Tibial artery (tissue), 4 donors: ENCODE results near the gene CRYGA.
"Not testable (repeated sequence)": the region's sequence is repeated elsewhere in the genome, so short reads cannot be mapped to it uniquely, and the experiment has no call there.

ENCODE experiments used
- DNase-seq, 2 donors: peaks; one replicate each; pipeline ENCODE4 v3.0.0-alpha.2; 2019
- H3K27ac ChIP-seq, 2 donors: fragments of 200-600 bp; sonication (generic) in 1 of 2; 1 replicate in 1 of 2; 2 replicates in 1 of 2; pipeline ENCODE4 v1.5.1; 2018 to 2019; ENCODE audit warnings: mild to moderate bottlenecking in 1 of 2
- H3K27me3 ChIP-seq, 2 donors: fragments of 200-600 bp; sonication (generic) in 1 of 2; one replicate each; pipeline versions ENCODE4 v1.5.1 to v1.6.0; 2016 to 2019
- H3K36me3 ChIP-seq, 3 donors: fragments of 200-600 bp; sonication (generic) in 2 of 3; one replicate each; pipeline ENCODE4 v1.5.1; 2016 to 2019; ENCODE audit warnings: mild to moderate bottlenecking in 2 of 3
- H3K4me1 ChIP-seq, 4 donors: fragments of 200-600 bp; sonication (generic) in 2 of 4; 1 replicate in 3 of 4; 2 replicates in 1 of 4; pipeline ENCODE4 v1.5.1; 2016 to 2019
- H3K4me3 ChIP-seq, 2 donors: fragments of 200-600 bp; sonication (generic) in 1 of 2; 1 replicate in 1 of 2; 2 replicates in 1 of 2; pipeline ENCODE4 v1.5.1; 2018 to 2019; ENCODE audit warnings: mild to moderate bottlenecking in 2 of 2
- H3K9me3 ChIP-seq, 3 donors: fragments of 200-600 bp; sonication (generic) in 1 of 3; one replicate each; pipeline ENCODE4 v1.5.1; 2016 to 2019
- CTCF ChIP-seq, 2 experiments: fragments of 200-600 bp in 1 of 2; fragments of 450-650 bp in 1 of 2; IDR thresholded peaks; one replicate each; pipeline ENCODE4 v1.5.1; 2017 to 2019; ENCODE audit warnings: antibody characterized with exemption in 2 of 2, mild to moderate bottlenecking in 1 of 2, moderate library complexity in 1 of 2
- intact Hi-C: fragments of 100-400 bp; cut with DNase I; formaldehyde crosslinking; loops from one replicate; pipeline ENCODE4 v1.15.0; 2023; ENCODE audit warnings: low total_unique reads

Gene CRYGA

GRCh38 chr2:208112969-208113368 is 50.4 kb downstream of the CRYGA start:
- Histone ChIP-seq H3K27ac (no peak overlapping the region), H3K4me1 (peaks cover 0 to 6% (median 2%) of the 10 kb centered on the region in 4 donors), H3K36me3 (no peaks in the 10 kb centered on the region), H3K4me3 (no peak overlapping the region), H3K27me3 (peaks cover 0 to 15% of the 10 kb centered on the region in 2 donors), H3K9me3 (no peaks in the 10 kb centered on the region)
- TF ChIP-seq CTCF (IDR thresholded peaks at IDR 0.05) = no peak
- intact Hi-C loops = no loop called here
- DNase-seq = no peak

- DNase-seq, H3K27ac ChIP-seq, H3K4me3 ChIP-seq, H3K4me1 ChIP-seq, H3K9me3 ChIP-seq, intact Hi-C loops, H3K36me3 ChIP-seq: not testable (repeated sequence)
- H3K27me3 ChIP-seq = peaks cover 0 to 15% of the 10 kb centered on the region in 2 donors
Observed at GRCh38 chr2:208112273-208112745, 51.1 kb downstream of the CRYGA start.
